ENCODE data around the gene GYG2. TPM values are rescaled to one million over a fixed set of nuclear protein-coding genes. Genes with fewer than 3 reads are reported as not detected.

The GYG2 gene
- total RNA-seq, 4 donors from 2014 or later = 122 to 289 (median 183) TPM

DNA sequence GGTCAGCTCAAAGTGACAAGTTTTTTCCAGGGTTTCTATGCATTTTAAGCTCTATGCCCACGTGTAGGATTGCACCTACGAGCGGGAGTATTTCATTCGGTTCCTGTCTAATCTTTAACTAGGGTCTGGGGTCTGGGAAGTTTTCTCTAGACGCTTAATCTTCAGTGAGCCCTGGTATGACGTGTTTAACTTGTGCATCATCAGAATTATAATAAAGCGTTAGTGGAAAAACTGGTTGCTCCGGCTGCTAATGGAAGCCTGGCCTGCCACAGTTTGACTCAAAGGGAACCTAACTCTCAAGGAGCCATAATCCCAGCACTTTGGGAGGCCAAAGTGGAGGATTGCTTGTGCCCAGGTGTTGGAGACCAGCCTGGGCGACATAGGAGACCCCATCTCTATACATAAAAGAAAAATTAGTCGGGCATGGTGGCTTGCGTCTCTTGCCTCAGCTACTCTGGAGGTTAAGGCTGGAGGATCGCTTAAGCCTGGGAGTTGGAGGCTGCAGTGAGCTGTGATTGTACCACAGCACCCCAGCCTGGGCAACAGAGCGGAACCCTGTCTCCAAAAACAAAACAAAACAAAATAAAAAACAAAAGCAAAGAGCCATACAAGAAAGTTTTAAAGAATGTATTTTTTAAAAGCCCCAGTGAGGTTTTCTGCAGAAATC, 70.2 kb downstream of the GYG2 start:
- TF ChIP-seq, protein P1, sequence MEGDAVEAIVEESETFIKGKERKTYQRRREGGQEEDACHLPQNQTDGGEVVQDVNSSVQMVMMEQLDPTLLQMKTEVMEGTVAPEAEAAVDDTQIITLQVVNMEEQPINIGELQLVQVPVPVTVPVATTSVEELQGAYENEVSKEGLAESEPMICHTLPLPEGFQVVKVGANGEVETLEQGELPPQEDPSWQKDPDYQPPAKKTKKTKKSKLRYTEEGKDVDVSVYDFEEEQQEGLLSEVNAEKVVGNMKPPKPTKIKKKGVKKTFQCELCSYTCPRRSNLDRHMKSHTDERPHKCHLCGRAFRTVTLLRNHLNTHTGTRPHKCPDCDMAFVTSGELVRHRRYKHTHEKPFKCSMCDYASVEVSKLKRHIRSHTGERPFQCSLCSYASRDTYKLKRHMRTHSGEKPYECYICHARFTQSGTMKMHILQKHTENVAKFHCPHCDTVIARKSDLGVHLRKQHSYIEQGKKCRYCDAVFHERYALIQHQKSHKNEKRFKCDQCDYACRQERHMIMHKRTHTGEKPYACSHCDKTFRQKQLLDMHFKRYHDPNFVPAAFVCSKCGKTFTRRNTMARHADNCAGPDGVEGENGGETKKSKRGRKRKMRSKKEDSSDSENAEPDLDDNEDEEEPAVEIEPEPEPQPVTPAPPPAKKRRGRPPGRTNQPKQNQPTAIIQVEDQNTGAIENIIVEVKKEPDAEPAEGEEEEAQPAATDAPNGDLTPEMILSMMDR (IDR thresholded peaks at IDR 0.05; ENCODE audit: low read depth) = no peak

DNA sequence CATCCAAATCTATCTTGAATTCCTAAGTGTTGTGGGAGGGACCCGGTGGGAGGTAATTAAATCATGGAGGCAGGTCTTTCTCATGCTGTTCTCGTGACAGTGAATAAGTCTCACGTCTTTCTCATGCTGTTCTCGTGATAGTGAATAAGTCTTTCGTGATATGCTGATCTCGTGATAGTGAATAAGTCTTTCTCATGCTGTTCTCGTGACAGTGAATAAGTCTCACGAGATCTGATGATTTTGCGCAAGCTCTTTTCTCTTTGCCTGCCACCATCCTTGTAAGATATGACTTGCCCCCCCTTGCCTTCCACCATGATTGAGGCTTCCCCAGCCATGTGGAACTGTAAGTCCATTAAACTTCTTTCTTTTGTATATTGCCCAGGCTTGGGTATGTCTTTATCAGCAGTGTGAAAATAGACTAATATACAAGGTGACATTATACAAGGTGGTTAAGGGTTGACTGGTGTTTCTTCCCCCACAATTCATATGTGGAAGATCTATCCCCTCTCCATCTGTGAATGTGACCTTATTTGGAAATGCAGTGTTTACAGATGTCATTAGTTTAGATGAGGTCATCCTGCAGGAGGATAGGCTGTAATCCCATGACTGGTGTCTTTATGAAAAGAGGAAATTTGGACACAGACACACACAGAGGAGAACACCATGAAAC, 72.8 kb downstream of the GYG2 start:
- TF ChIP-seq, protein P1 (IDR thresholded peaks at IDR 0.05; ENCODE audit: low read depth) = no peak

DNA sequence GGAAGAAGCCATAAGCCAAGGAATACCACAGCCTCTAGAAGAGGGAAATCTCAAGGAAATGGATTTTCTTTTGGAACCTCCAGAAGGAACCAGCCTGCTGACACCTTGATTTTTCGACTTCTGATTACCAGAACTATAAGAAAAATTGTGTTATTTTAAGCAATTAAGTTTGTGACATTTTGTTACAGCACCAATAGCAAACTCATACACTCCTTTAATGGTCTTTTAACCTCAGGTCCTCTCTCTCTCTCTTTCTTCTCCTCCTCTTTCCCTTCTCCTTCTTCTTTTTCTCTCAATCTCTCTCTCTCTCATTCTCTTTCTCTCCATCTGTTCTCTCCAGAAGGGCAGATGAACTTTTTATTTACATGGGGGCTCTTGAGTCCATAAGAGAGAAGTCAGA, 74.1 kb downstream of the GYG2 start:
- TF ChIP-seq, protein P1 (IDR thresholded peaks at IDR 0.05; ENCODE audit: low read depth) = no peak

DNA sequence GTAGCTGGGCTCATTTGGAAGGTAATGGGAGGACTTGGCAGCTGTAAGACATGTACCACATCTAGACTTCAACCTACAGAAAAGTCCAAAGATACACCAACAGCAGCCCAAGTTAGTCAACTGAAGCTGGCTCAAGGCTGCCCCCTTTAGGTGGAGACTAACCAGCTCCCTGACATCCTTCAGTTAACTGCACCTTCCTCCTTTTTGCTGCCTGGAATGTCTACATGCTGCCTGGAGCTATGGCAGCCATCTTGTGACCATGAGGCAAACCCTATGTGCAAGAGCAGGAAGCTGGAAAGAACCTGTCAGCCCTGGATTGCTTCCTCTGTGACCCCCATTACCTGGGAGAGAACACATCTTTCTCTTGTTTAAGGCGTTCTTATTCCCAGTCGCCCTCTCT, 74.6 kb downstream of the GYG2 start:
- TF ChIP-seq, protein P1 (IDR thresholded peaks at IDR 0.05; ENCODE audit: low read depth) = no peak

DNA sequence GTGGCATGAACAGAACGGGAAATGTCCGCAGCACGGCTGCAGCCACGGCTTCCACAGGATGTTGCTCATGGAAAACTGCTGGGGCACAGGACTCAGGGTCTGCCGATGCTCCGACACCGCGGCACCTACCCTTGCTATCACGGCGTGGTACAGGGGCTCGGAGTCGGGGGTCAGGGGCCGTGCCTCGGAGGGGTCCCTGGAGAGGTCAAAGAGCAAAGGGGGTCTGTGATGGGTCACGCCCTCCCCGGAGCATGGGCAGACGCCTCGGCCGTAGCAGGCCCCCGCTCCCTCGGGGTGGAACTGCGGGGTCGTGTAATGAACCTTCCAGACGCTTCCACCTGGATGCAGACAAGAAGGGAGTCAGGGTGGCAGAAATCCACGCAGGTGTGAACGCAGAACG, 78.6 kb downstream of the GYG2 start:
- TF ChIP-seq, protein P1 (IDR thresholded peaks at IDR 0.05; ENCODE audit: low read depth) = no peak

DNA sequence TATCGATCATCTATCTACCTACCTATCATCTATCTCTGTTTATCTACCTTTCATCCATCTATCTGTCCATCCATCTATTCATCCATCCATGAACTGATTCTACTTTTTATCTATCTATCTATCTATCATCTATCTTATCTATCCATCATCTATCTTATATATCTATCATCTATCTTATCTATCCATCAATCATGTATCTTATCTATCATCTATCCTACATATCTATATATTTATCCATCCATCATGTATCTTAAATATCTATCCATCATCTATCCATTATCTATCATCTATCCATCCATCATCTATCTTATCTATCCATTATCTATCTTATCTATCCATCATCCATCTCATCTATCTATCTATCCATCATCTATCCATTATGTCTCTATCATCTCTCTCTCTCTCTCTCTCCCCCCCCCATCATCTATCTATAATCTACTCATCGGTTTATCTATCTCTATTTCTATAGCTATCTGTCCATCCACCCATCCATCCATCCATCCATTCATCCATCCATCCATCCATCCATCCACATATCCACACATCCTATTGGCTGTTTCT, 79.5 kb downstream of the GYG2 start:
- TF ChIP-seq, protein P1 (IDR thresholded peaks at IDR 0.05; ENCODE audit: low read depth) = no peak

DNA sequence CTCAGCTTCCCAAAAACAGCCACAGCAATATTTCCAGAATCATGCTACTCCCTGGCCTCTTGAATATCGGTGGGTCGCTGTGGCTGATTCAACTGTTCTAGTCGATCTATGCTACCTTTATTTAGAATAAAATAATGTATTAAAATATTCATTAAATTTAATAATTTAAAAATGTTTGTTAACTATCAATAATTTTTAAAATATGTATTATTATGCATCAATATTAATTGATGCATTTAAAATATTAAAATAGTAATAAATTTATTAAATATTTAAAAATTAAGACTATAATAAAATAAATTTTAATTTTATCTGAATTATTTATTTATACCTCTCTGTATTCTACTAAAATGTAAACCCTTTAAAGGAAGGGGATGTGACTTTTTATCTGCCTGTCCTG, 81.4 kb downstream of the GYG2 start:
- TF ChIP-seq, protein P1 (IDR thresholded peaks at IDR 0.05; ENCODE audit: low read depth) = no peak

All from subcutaneous adipose tissue (tissue), 4 donors.